HCT116 (cell line): ENCODE data around the gene ADGRV1.

Source experiments
- CEBPB ChIP-seq: IDR thresholded peaks from 2 replicates; pipeline ENCODE4 v1.6.1; 2012; ENCODE audit warnings: low read depth
- EZH2 ChIP-seq: fragments of 200-600 bp; sonication (generic); IDR thresholded peaks from 2 replicates; pipeline ENCODE4 v1.6.1; 2017; ENCODE audit warnings: antibody characterized with exemption, mixed run types
- POLR2A ChIP-seq: IDR thresholded peaks from 2 replicates; pipeline ENCODE4 v1.7.0; 2011; ENCODE audit warnings: borderline replicate concordance; ENCODE audit not compliant: insufficient read depth, insufficient read length; ENCODE audit errors: extremely low read depth
- POLR2AphosphoS5 ChIP-seq: IDR thresholded peaks from 2 replicates; pipeline ENCODE4 v1.6.1; 2011; ENCODE audit warnings: mild to moderate bottlenecking, low read depth, low read length, moderate library complexity
- RAD21 ChIP-seq: IDR thresholded peaks from 2 replicates; pipeline ENCODE4 v1.6.1; 2012; ENCODE audit warnings: low read depth, mild to moderate bottlenecking
- SP1 ChIP-seq: IDR thresholded peaks from 2 replicates; pipeline ENCODE4 v1.6.1; 2012; ENCODE audit warnings: low read depth
- SRF ChIP-seq: IDR thresholded peaks from 2 replicates; pipeline ENCODE4 v1.6.1; 2012; ENCODE audit warnings: low read depth
- YY1 ChIP-seq: IDR thresholded peaks from 2 replicates; pipeline ENCODE4 v1.6.1; 2011; ENCODE audit warnings: low read length, low read depth, moderate library complexity, mild to moderate bottlenecking; ENCODE audit not compliant: insufficient replicate concordance; ENCODE audit errors: extremely low read depth
- TF ChIP-seq, protein P1 (sequence below), 3 experiments: fragments of 200-600 bp in 1 of 3; sonication (generic) in 1 of 3; IDR thresholded peaks in 2 of 3; conservative IDR thresholded peaks in 1 of 3; 2 replicates each; pipeline ENCODE4 v1.5.1; 2012 to 2017; ENCODE audit warnings: low read depth in 2 of 3, low read length in 2 of 3, antibody characterized with exemption in 1 of 3, borderline replicate concordance in 1 of 3, control low read depth in 1 of 3, mild to moderate bottlenecking in 1 of 3, mixed read lengths in 1 of 3, mixed run types in 1 of 3, moderate library complexity in 1 of 3; ENCODE audit not compliant: insufficient read depth in 1 of 3
- TF ChIP-seq, protein P2 (sequence below): IDR thresholded peaks from 2 replicates; pipeline ENCODE4 v1.6.1; 2011; ENCODE audit warnings: mild to moderate bottlenecking, low read length, moderate library complexity; ENCODE audit not compliant: insufficient replicate concordance; ENCODE audit errors: extremely low read depth

DNA sequence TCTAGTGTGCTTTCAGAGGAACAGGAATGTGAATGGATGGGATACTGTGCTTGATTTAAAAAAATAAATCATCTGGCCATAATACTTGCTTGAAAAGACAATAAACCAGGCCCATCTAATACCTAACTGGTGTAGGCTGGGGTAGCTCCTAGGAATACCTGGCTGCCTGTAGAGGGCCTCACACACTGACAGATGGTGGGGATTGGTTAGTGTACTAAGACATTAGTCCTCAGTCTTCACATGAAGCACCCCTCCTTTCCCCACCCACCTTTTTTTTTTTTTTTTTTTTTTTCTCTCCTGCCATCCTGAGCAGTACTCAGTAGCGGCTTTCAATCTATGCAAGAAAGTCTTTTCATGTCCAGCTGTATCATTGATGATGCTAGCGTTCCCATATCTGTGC, 130.5 kb downstream of the ADGRV1 start:
- TF ChIP-seq YY1 (no peak), RAD21 (no peak), SP1 (no peak), EZH2 (no peak), SRF (no peak), POLR2A (no peak), CEBPB (no peak), POLR2AphosphoS5 (no peak)
- TF ChIP-seq, protein P1, sequence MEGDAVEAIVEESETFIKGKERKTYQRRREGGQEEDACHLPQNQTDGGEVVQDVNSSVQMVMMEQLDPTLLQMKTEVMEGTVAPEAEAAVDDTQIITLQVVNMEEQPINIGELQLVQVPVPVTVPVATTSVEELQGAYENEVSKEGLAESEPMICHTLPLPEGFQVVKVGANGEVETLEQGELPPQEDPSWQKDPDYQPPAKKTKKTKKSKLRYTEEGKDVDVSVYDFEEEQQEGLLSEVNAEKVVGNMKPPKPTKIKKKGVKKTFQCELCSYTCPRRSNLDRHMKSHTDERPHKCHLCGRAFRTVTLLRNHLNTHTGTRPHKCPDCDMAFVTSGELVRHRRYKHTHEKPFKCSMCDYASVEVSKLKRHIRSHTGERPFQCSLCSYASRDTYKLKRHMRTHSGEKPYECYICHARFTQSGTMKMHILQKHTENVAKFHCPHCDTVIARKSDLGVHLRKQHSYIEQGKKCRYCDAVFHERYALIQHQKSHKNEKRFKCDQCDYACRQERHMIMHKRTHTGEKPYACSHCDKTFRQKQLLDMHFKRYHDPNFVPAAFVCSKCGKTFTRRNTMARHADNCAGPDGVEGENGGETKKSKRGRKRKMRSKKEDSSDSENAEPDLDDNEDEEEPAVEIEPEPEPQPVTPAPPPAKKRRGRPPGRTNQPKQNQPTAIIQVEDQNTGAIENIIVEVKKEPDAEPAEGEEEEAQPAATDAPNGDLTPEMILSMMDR (IDR thresholded peaks at IDR 0.05 in 2 of 3, conservative IDR thresholded peaks at IDR 0.05 in 1 of 3; ENCODE audit: borderline replicate concordance in 1 of 3, insufficient read depth in 1 of 3, low read depth in 2 of 3, low read length in 2 of 3): peak in 2 of 3 experiments; percentile 31 to 35; a peak in 2 of 6 replicates
- TF ChIP-seq, protein P2, sequence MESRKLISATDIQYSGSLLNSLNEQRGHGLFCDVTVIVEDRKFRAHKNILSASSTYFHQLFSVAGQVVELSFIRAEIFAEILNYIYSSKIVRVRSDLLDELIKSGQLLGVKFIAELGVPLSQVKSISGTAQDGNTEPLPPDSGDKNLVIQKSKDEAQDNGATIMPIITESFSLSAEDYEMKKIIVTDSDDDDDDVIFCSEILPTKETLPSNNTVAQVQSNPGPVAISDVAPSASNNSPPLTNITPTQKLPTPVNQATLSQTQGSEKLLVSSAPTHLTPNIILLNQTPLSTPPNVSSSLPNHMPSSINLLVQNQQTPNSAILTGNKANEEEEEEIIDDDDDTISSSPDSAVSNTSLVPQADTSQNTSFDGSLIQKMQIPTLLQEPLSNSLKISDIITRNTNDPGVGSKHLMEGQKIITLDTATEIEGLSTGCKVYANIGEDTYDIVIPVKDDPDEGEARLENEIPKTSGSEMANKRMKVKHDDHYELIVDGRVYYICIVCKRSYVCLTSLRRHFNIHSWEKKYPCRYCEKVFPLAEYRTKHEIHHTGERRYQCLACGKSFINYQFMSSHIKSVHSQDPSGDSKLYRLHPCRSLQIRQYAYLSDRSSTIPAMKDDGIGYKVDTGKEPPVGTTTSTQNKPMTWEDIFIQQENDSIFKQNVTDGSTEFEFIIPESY: no peak
